SK-N-SH (cell line): ENCODE results near the gene POLR3GL. TPM values are rescaled to one million over a fixed set of nuclear protein-coding genes. Genes with fewer than 3 reads are reported as not detected.
A peak's percentile ranks its signal among the peaks of the same experiment; 100 is the strongest.

Experiments used
- CTCF ChIA-PET: fragments of 300-600, 350-600 bp; formaldehyde crosslinking; extraction: SDS; loops from one replicate; lab custom pipeline; 2021; lab: Yijun Ruan, JAX
- POLR2A ChIA-PET: fragments of 350-600 bp; sonication (Branson Sonifier 250); formaldehyde crosslinking; extraction: SDS; loops from one replicate; lab custom pipeline; 2020; ENCODE audit warnings: antibody characterized with exemption, inconsistent platforms; lab: Yijun Ruan, JAX
- DNase-seq: peaks from one replicate; pipeline ENCODE4 v3.0.0; 2012
- H2AFZ ChIP-seq: fragments of 200-600 bp; sonication (generic); 2 replicates; pipeline ENCODE4 v1.8.1; 2016; ENCODE audit warnings: antibody characterized with exemption, mild to moderate bottlenecking, low read depth
- H3F3A ChIP-seq: fragments of 200-600 bp; sonication (generic); replicated peaks from 2 replicates; pipeline ENCODE3; 2016; ENCODE audit warnings: antibody characterized with exemption, mild to moderate bottlenecking; ENCODE audit not compliant: insufficient read depth
- H3K27ac ChIP-seq, 2 experiments: fragments of 200-500 bp in 1 of 2; fragments of 200-600 bp in 1 of 2; sonication (Bioruptor generic) in 1 of 2; sonication (generic), shearing (Covaris generic) in 1 of 2; 2 replicates each; pipeline versions ENCODE4 v1.5.1 to v1.6.1; 2014 to 2016; ENCODE audit warnings: low read depth in 2 of 2, inconsistent platforms in 1 of 2, low read length in 1 of 2, mild to moderate bottlenecking in 1 of 2, mixed read lengths in 1 of 2
- H3K27me3 ChIP-seq: fragments of 200-600 bp; sonication (generic), shearing (Covaris generic); 2 replicates; pipeline ENCODE4 v1.6.1; 2016; ENCODE audit warnings: mixed run types; ENCODE audit not compliant: insufficient read depth
- H3K36me3 ChIP-seq, 2 experiments: fragments of 200-500 bp in 1 of 2; fragments of 200-600 bp in 1 of 2; sonication (Bioruptor generic) in 1 of 2; sonication (generic) in 1 of 2; replicated peaks in 1 of 2; 2 replicates each; pipeline versions ENCODE3 to v1.5.1; 2014 to 2016; ENCODE audit warnings: low read length in 1 of 2, mild to moderate bottlenecking in 1 of 2; ENCODE audit not compliant: insufficient read depth in 2 of 2, control insufficient read depth in 1 of 2
- H3K4me1 ChIP-seq, 2 experiments: fragments of 200-500 bp in 1 of 2; fragments of 200-600 bp in 1 of 2; sonication (Bioruptor generic) in 1 of 2; sonication (generic), shearing (Covaris generic) in 1 of 2; 2 replicates each; pipeline versions ENCODE4 v1.5.1 to v1.6.1; 2014 to 2016; ENCODE audit warnings: low read depth in 1 of 2, low read length in 1 of 2, mixed run types in 1 of 2; ENCODE audit not compliant: insufficient read depth in 2 of 2, control insufficient read depth in 1 of 2
- H3K4me2 ChIP-seq: fragments of 200-600 bp; sonication (generic), shearing (Covaris generic); 2 replicates; pipeline ENCODE4 v1.6.1; 2017; ENCODE audit warnings: mixed run types
- H3K4me3 ChIP-seq, 2 experiments: fragments of 200-500 bp in 1 of 2; fragments of 200-600 bp in 1 of 2; sonication (Bioruptor generic) in 1 of 2; sonication (generic), shearing (Covaris generic) in 1 of 2; 2 replicates each; pipeline versions ENCODE4 v1.5.1 to v1.8.1; 2014 to 2016; ENCODE audit warnings: low read depth in 2 of 2, inconsistent platforms in 1 of 2, low read length in 1 of 2, mild to moderate bottlenecking in 1 of 2, mixed read lengths in 1 of 2, moderate library complexity in 1 of 2
- H3K79me2 ChIP-seq: fragments of 200-600 bp; sonication (generic); 2 replicates; pipeline ENCODE4 v1.8.1; 2017; ENCODE audit warnings: mild to moderate bottlenecking; ENCODE audit not compliant: insufficient read depth
- H3K9ac ChIP-seq: fragments of 200-600 bp; sonication (generic); 2 replicates; pipeline ENCODE4 v1.6.1; 2017; ENCODE audit warnings: mixed run types
- H3K9me2 ChIP-seq: fragments of 200-600 bp; sonication (generic); 2 replicates; pipeline ENCODE4 v1.6.1; 2017; ENCODE audit warnings: mixed run types
- H3K9me3 ChIP-seq: fragments of 200-600 bp; sonication (generic); 2 replicates; pipeline ENCODE4 v1.6.1; 2017; ENCODE audit warnings: mixed run types, mild to moderate bottlenecking, moderate library complexity
- H4K20me1 ChIP-seq: fragments of 200-600 bp; sonication (generic); 2 replicates; pipeline ENCODE4 v1.6.1; 2017; ENCODE audit warnings: mild to moderate bottlenecking, mixed run types; ENCODE audit not compliant: insufficient read depth
- ELF1 ChIP-seq: IDR thresholded peaks from 2 replicates; pipeline ENCODE4 v1.4.0; 2012
- FOXM1 ChIP-seq: IDR thresholded peaks from 2 replicates; pipeline ENCODE4 v1.4.0; 2012; ENCODE audit warnings: low read depth, mild to moderate bottlenecking
- GATA2 ChIP-seq: sonication (generic); formaldehyde crosslinking; IDR thresholded peaks from 2 replicates; pipeline ENCODE4 v1.5.0; 2020; ENCODE audit warnings: mild to moderate bottlenecking, missing genetic modification reagents
- IRF3 ChIP-seq: fragments of 150-350 bp; IDR thresholded peaks from 2 replicates; pipeline ENCODE4 v1.6.1; 2016; ENCODE audit warnings: mild to moderate bottlenecking, low read depth, low read length
- MAX ChIP-seq: IDR thresholded peaks from 2 replicates; pipeline ENCODE4 v1.4.0; 2012; ENCODE audit warnings: low read depth
- MXI1 ChIP-seq: IDR thresholded peaks from 2 replicates; pipeline ENCODE4 v1.6.1; 2012; ENCODE audit warnings: mild to moderate bottlenecking, low read depth, low read length, improper control_type of control experiment
- NFIC ChIP-seq: IDR thresholded peaks from 2 replicates; pipeline ENCODE4 v1.4.0; 2012; ENCODE audit warnings: borderline replicate concordance
- POLR2AphosphoS5 ChIP-seq: IDR thresholded peaks from 2 replicates; pipeline ENCODE4 v1.6.1; 2012; ENCODE audit warnings: low read depth, low read length
- RAD21 ChIP-seq: IDR thresholded peaks from 2 replicates; pipeline ENCODE4 v1.6.1; 2012; ENCODE audit warnings: mild to moderate bottlenecking, low read length
- SIN3A ChIP-seq: IDR thresholded peaks from 2 replicates; pipeline ENCODE4 v1.6.1; 2012; ENCODE audit warnings: low read depth, mild to moderate bottlenecking, low read length, moderate library complexity, borderline replicate concordance
- SMC3 ChIP-seq: IDR thresholded peaks from 2 replicates; pipeline ENCODE4 v1.6.1; 2012; ENCODE audit warnings: low read depth, low read length, improper control_type of control experiment
- TAF1 ChIP-seq: IDR thresholded peaks from 2 replicates; pipeline ENCODE4 v1.6.1; 2012; ENCODE audit warnings: low read depth, mild to moderate bottlenecking, low read length, moderate library complexity, borderline replicate concordance
- USF2 ChIP-seq: fragments of 150-350 bp; IDR thresholded peaks from 2 replicates; pipeline ENCODE4 v1.6.1; 2017; ENCODE audit warnings: antibody characterized with exemption, low read length, low read depth, borderline replicate concordance
- WGBS: methylation state at CpG from one replicate; pipeline ENCODE4 v1.1.6; 2017; ENCODE audit warnings: low lambda C conversion rate; 5-methylcytosine and 5-hydroxymethylcytosine counted together
- polyA plus RNA-seq, 3 experiments: library from polyadenylated mRNA; depleted of rRNA; stranded (reverse); fragments of >200 nt; gene quantifications; 2 replicates each; pipeline ENCODE4 v1.2.3, GENCODE V29; 2012
- TF ChIP-seq, protein P1 (sequence below): IDR thresholded peaks from 2 replicates; pipeline ENCODE4 v1.4.0; 2012; ENCODE audit warnings: low read depth, borderline replicate concordance
- TF ChIP-seq, protein P2 (sequence below): fragments of 200-600 bp; sonication (generic); IDR thresholded peaks from 2 replicates; pipeline ENCODE4 v1.6.1; 2017; ENCODE audit warnings: antibody characterized with exemption, mild to moderate bottlenecking, moderate library complexity

Gene POLR3GL
- polyA plus RNA-seq, 1 of the 3 experiments (the other 2 are of a cell fraction), result 15.8 TPM

- no peak for TF ChIP-seq FOXM1
- peak; percentile 45; the same call in 1 of the 2 replicates for TF ChIP-seq TAF1
- 0 out of 2 replicates have a peak, but pooled peaks have one; percentile 34 for TF ChIP-seq MAX
- TF ChIP-seq POLR2AphosphoS5, result peak; percentile 64; the same call in 1 of the 2 replicates
- TF ChIP-seq ELF1, result peak; percentile 32; the same call in 1 of the 2 replicates
- TF ChIP-seq, protein P1, sequence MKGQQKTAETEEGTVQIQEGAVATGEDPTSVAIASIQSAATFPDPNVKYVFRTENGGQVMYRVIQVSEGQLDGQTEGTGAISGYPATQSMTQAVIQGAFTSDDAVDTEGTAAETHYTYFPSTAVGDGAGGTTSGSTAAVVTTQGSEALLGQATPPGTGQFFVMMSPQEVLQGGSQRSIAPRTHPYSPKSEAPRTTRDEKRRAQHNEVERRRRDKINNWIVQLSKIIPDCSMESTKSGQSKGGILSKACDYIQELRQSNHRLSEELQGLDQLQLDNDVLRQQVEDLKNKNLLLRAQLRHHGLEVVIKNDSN, result no peak
- TF ChIP-seq, protein P2, sequence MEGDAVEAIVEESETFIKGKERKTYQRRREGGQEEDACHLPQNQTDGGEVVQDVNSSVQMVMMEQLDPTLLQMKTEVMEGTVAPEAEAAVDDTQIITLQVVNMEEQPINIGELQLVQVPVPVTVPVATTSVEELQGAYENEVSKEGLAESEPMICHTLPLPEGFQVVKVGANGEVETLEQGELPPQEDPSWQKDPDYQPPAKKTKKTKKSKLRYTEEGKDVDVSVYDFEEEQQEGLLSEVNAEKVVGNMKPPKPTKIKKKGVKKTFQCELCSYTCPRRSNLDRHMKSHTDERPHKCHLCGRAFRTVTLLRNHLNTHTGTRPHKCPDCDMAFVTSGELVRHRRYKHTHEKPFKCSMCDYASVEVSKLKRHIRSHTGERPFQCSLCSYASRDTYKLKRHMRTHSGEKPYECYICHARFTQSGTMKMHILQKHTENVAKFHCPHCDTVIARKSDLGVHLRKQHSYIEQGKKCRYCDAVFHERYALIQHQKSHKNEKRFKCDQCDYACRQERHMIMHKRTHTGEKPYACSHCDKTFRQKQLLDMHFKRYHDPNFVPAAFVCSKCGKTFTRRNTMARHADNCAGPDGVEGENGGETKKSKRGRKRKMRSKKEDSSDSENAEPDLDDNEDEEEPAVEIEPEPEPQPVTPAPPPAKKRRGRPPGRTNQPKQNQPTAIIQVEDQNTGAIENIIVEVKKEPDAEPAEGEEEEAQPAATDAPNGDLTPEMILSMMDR, result no peak
- peak; percentile 55; the same call in 1 of the 2 replicates for TF ChIP-seq MXI1
- TF ChIP-seq SMC3, result peak; percentile 4; the same call in 1 of the 2 replicates
- TF ChIP-seq, all 33 proteins: peak for 6
- Histone ChIP-seq H3K27me3 (no peaks in the 10 kb centered on the region), H3K4me3 (peak overlapping the region; percentile 69 to 76), H3K9me2 (no peaks in the 10 kb centered on the region), H3K9ac (peak overlapping the region; percentile 58), H2AFZ (peak overlapping the region; percentile 77), H3K79me2 (peaks cover 18% of the 10 kb centered on the region), H3K9me3 (no peaks in the 10 kb centered on the region), H3K27ac (peak overlapping the region; percentile 44 to 95; a peak in 3 of 4 replicates), H3K4me1 (peaks cover 33 to 57% of the 10 kb centered on the region in 2 experiments), H3K4me2 (peak overlapping the region; percentile 95), H4K20me1 (no peaks in the 10 kb centered on the region; the same call in 1 of the 2 replicates), H3K36me3 (no peaks in the 10 kb centered on the region), H3F3A (peaks cover 42% of the 10 kb centered on the region)
- peak; percentile 90 for DNase-seq
- POLR2A ChIA-PET, result interaction anchor here (1.2 to 1.6 kb wide), 2 partner anchors 33 to 102 kb away, joined by 5 to 7 read pairs; partner anchors contain the start of genes PIAS3 and RBM8A
- CTCF ChIA-PET, result interaction anchor here (0.6 to 2.3 kb wide), 6 partner anchors 17 to 115 kb away, joined by 3 to 9 read pairs (median 4); partner anchors contain the start of genes NUDT17 and RBM8A
- 3% methylated on average over 18 of the region's 44 CpGs for WGBS
Measured at GRCh38 chr1:145960468-145961108, 3.9 kb upstream of the POLR3GL start.

DNA sequence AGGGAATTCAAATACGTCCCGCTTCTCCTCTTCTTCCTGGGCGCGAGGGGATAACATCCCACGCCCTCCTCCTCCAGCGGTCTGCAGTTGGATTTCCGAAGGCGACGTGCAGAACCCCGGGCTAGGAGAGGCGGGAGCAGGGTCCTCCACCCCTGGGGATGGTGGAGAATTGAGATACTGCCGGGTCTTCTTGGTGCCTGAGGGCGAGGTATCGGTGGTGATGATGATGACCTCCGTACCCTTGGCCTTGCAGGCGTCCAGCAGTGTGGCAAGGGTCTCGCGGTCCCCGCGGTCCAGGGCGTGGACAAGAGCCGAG is 3.4 kb upstream of the POLR3GL start:
- H3K4me1 ChIP-seq, result peaks cover 28 to 52% of the 10 kb centered on the region in 2 experiments
- H3K36me3 ChIP-seq, result no peaks in the 10 kb centered on the region
- WGBS, result 5% methylated on average over 9 of the region's 22 CpGs
- H3K9ac ChIP-seq, result peak overlapping the region; percentile 58
- H3K4me2 ChIP-seq, result peak overlapping the region; percentile 95
- no peaks in the 10 kb centered on the region for H3K9me3 ChIP-seq
- H3K79me2 ChIP-seq, result peaks cover 13% of the 10 kb centered on the region
- DNase-seq, result peak; percentile 40
- ChIA-PET POLR2A (interaction anchor here (1.2 to 1.6 kb wide), 2 partner anchors 34 to 102 kb away, joined by 5 to 7 read pairs; partner anchors contain the start of genes PIAS3 and RBM8A), CTCF (interaction anchor here (0.6 to 1.1 kb wide), 3 partner anchors 25 to 51 kb away, joined by 3 to 4 read pairs (median 3); partner anchors contain the start of gene RBM8A)
- peak overlapping the region; percentile 44 to 95; a peak in 3 of 4 replicates for H3K27ac ChIP-seq
- H3F3A ChIP-seq, result peaks cover 39% of the 10 kb centered on the region
- H3K9me2 ChIP-seq, result no peaks in the 10 kb centered on the region
- TF ChIP-seq USF2, result no peak
- no peak for TF ChIP-seq RAD21
- no peak for TF ChIP-seq TAF1
- TF ChIP-seq MAX, result no peak
- TF ChIP-seq ELF1, result no peak
- TF ChIP-seq NFIC, result no peak
- TF ChIP-seq IRF3, result no peak
- TF ChIP-seq SIN3A, result no peak
- no peak for TF ChIP-seq GATA2 (CRISPR knock-in tag)
- peak overlapping the region; percentile 77 for H2AFZ ChIP-seq
- H4K20me1 ChIP-seq, result no peaks in the 10 kb centered on the region; the same call in 1 of the 2 replicates
- no peaks in the 10 kb centered on the region for H3K27me3 ChIP-seq
- peak overlapping the region; percentile 69 to 76 for H3K4me3 ChIP-seq
